ENCODE data around the gene LGALS9C.
A peak's percentile ranks its signal among the peaks of the same experiment; 100 is the strongest.
"Not testable (repeated sequence)": the region's sequence is repeated elsewhere in the genome, so short reads cannot be mapped to it uniquely, and the experiment has no call there.

The LGALS9C gene

DNA sequence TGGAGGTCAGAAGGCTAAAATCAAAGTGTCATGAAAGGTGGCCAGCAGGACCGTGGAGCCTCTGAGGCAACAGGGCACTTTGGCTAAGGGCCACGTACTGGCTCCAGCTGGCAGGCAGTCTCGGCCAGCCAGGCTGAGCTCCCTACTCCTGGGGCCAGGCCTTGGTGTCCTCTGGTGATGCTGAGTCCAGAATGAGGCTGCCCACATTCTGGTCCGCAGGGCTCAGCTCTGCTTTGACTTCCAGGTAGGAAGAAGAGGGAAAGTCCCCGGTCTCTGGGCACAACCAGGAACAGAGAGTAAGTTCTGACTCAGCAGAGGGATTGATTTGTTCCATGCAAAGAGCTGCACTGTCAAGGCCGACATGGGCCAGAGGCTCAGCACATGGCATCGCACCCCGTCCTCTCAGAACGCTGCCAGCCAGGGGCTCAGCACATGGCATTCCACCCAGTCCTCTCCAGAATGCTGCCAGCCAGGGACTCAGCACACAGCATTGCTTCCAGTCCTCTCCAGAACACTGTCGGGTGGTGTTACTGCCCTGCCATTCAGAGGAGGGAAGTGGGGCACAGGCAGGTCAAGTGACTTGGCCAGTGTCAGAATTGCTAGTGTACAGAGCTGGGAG lies 2.5 kb downstream of the LGALS9C start:
- DNase-seq (ENCODE audit: low read depth): not testable (repeated sequence)

DNA sequence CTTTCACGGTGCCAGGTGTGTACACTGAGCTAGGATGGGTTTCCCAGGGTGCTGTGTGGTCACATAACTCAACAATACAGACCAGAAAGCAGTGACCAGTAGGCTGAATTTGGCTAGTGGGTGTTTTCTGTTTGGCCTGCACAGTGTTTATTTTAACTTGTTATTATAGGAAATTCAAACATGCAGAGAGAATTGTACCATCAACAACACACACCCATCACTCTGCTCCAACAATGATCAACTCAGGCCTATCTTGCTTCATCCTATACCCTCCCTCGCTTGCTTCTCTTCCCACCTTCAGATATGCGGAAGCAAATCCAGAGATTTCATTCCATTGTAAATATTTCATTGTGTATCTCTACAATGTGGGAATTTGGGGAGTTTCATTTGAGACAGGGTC lies 5.2 kb downstream of the LGALS9C start:
- DNase-seq (ENCODE audit: low read depth): not testable (repeated sequence)

DNA sequence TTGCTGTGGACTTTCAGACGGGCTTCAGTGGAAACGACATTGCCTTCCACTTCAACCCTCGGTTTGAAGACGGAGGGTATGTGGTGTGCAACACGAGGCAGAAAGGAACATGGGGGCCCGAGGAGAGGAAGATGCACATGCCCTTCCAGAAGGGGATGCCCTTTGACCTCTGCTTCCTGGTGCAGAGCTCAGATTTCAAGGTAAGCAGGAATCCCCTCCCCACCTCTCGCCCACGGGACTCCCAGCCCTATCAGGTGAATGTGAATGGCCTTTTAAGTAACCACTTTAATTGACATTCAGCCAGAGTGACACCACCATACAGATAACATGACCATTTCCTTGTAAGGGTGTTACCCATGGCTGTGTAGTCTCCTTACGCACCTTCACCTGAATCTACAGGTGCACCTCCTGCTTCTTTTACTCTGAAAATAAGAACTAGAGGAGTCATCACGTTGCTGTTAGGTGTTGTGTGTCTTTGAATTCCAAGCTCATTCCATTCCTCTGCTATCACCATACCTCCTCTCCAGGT lies 9.4 kb downstream of the LGALS9C start:
- DNase-seq (ENCODE audit: low read depth): not testable (repeated sequence)

DNA sequence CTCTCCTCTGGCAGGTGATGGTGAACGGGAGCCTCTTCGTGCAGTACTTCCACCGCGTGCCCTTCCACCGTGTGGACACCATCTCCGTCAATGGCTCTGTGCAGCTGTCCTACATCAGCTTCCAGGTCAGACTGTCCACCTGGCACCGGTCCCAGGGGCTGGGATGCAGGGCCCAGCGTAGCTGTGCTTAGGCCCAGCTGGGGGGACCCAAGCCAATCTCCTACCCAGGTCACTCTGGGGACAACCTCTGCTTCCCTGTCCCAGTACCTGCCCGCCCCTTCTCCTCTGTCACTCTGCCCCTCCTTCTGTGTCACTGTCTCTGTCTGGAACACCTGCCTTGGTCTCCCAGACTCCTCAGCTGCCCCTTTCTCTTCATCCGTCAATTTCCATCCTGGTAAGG lies 11.0 kb downstream of the LGALS9C start:
- DNase-seq (ENCODE audit: low read depth): not testable (repeated sequence)

DNA sequence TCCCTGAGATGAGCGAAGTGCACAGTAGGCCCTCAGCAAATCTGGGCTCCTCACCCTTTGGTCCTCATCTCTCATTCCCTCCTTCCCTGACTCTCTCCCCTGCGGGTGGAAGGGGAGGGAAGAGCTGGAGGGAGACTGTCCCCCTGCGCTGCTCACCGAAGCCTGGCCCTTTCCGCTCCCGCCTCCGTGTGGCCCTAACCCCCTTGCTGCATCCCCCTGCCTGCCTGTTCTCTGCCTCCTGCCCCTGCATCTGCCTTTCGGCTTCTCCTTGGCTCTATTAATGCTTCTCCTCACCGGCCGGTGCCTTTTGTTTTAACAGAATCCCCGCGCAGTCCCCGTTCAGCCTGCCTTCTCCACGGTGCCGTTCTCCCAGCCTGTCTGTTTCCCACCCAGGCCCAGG lies 12.0 kb downstream of the LGALS9C start:
- not testable (repeated sequence) for DNase-seq (ENCODE audit: low read depth)

DNA sequence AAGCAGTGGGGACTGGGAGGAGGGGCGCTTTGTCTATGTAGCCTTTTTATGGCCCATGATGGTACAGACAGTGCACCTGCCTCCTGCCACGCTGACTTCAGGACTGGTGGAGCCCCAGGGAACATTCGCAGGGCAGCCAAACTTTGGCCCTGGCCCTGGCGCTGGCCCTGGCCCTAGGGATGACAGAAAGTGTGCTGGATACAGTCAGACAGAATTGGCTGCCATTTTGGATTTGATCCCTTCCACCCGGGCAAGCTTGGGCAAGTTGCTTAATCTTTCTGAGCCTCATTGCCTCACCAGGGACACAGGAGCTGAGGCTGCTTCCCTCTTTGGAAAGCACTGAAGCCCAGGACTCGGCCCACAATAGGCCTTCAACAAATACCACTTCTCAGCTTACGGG lies 13.4 kb downstream of the LGALS9C start:
- not testable (repeated sequence) for DNase-seq (ENCODE audit: low read depth)

DNA sequence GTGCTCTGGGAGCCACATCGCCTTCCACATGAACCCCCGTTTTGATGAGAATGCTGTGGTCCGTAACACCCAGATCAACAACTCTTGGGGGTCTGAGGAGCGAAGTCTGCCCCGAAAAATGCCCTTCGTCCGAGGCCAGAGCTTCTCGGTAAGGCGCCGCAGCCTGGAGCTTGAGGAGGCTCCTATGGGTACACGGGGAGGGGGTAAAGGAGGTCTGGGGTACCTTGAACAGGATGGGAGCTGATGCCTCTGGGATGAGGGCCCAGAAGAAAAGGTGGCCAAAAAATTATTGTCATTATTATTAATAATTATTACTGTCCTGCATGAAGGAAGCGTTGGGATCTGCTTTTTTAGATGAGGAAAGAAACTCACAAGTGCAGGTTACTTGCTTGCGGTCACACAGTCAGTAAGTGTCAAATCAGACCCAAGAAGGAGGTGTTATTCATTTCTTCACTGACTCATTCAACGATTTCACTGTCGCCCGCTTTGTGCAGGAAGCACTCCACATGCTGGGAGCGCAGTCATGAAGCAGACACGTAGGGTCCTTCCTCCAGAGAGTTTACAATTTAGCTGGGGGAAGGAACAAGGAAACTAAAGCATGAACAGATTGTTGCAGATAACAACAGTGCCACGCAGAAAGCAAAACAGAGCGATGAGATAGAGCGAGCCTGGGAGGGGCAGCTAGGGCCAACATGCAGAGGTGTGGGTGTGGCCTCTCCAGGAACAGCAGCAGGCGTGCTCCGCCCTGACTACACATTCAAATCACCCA lies 16.3 kb downstream of the LGALS9C start:
- DNase-seq (ENCODE audit: low read depth): peak; percentile 58

DNA sequence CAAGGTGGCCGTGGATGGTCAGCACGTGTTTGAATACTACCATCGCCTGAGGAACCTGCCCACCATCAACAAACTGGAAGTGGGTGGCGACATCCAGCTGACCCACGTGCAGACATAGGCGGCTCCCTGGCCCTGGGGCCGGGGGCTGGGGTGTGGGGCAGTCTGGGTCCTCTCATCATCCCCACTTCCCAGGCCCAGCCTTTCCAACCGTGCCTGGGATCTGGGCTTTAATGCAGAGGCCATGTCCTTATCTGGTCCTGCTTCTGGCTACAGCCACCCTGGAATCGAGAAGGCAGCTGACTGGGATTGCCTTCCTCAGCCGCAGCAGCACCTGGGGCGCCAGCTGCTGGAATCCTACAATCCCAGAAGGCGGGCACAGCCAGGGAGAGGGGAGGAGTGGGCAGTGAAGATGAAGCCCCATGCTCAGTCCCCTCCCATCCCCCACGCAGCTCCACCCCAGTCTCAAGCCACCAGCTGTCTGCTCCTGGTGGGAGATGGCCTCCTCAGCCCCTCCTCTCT lies 17.7 kb downstream of the LGALS9C start:
- DNase-seq (ENCODE audit: low read depth): not testable (repeated sequence)

DNA sequence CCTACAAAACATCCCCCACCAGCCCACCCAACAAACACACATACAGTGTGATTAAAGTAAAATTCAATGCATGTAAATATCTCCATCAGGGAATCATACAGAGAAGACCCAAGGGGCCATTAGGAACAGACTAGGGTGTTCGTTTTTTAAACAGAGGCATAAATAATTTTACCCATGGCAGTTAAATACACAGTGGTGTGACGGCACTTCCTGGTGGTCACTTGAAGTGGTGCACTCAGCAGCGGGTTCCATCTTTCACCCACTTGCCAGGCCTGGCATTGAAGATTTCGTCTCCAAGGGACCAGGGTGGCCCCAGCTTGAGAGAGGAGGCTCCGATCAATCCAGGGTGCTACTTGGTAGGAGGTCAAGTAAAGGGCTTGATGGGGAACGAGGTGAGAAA lies 20.5 kb downstream of the LGALS9C start:
- DNase-seq (ENCODE audit: low read depth): not testable (repeated sequence)

DNA sequence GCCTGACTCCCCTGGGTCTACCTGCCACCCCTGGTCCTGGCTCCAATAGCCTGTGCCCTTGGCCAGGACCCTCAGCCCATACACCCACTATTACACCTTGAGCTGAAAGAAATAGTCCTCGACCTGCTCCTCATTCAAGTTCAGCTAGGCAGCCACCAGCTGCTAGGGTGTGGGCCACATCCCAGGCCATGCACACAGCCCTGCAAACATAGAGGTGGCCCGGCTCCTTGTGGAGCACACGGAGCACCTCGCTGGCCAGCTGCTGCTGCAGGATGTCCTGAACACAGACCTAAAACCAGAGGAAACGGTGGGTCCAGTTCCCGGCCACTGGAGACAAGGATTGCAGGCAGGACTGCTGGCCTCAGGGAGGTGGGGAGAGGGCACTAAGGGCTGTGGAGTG lies 22.5 kb downstream of the LGALS9C start:
- not testable (repeated sequence) for DNase-seq (ENCODE audit: low read depth)

DNA sequence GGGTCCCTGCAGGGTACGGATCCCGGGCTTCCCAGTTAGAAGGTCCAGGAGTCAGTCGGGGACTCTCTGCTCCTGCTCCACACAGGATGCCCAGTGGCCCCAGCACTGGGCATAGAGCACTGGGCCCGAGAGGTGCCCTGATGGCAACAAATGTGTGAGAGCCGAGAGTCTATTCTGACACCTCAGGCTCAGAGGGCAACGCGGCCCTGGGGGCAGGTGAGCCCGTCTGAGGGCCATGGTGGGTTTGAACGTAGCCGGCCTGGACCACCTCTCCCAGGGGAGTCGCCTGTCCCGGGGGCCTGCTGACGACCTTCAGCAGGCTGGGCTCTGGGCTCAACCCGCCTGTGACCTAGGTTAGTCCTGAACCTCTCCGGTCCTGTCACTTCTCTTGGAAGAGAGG lies 23.2 kb downstream of the LGALS9C start:
- DNase-seq (ENCODE audit: low read depth): not testable (repeated sequence)

DNA sequence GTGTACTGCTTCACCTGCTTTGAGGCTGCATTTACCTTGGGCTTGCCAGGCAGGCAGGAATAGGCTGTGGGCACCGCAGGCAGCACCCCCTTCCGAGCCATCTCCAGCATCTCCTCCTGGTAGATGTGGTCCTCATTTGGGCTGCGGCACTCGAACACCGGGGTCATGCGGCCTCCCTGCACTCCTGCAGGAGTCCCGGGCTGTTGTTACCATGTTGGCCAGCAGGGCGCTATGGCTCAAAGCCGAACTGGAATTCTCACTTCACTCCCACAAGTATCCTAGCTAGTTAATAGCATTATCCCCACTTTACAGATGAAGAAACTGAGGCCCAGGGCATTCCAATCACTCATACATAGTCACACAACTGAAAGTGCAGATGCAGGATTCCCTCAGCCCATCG lies 23.7 kb downstream of the LGALS9C start:
- DNase-seq (ENCODE audit: low read depth): not testable (repeated sequence)

DNA sequence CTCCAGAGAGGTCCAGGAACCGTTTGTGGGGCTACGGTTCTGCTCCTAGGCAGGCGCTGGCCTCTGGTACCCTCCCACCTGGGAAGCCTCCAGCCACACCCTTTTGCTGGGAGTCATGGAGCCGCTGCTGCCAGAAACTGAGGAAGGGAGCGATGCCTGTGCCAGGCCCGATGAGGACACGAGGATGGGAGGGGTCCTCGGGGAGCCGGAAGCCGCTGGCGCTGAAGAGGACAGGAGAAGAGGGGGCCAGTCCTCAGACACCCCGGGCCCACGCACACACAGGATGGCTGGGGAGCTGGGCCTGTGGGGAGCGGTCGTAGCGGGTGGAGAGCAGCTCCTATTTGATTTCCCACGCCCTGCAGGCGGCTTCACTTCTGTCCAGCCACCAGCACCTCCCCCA lies 24.2 kb downstream of the LGALS9C start:
- DNase-seq (ENCODE audit: low read depth): not testable (repeated sequence)

DNA sequence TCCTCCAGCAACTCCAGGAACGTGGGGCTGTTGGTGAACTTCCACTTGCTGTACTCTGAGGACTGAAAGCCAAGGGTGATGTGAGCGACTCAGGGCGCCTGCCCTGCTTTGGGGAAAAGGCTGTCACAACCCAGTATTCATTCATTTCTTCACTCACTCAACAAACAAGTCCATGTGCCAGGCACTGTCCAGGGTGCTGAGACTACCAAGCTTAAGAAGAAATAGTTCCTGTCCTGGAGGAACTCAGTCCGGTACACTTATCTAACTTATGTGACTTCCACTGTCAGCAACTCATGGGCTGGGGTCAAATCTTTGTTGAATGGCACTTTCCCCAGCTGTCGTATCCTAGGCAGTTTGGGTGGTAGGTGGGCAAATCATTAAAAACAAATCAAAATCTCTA lies 26.6 kb downstream of the LGALS9C start:
- DNase-seq (ENCODE audit: low read depth): not testable (repeated sequence)

DNA sequence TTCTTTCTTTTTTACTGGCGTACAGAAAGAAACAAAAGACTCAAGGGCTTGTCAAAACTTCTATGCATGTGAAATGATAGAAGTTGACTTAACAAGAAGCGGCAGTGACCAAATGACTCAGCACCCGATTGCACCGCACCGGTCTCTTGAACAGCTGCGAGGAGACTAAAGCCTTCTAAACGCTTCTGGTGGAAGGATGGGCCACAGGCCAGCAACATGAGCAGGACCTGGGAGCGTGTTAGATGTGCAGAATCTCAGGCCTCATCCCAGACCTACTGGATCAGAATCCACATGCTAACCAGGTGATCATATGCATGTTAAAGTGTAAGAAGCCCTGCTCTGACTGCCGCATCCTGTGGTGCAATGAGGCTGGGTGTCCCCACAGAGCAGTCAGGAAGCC lies 31.1 kb downstream of the LGALS9C start:
- DNase-seq (ENCODE audit: low read depth): not testable (repeated sequence)

DNA sequence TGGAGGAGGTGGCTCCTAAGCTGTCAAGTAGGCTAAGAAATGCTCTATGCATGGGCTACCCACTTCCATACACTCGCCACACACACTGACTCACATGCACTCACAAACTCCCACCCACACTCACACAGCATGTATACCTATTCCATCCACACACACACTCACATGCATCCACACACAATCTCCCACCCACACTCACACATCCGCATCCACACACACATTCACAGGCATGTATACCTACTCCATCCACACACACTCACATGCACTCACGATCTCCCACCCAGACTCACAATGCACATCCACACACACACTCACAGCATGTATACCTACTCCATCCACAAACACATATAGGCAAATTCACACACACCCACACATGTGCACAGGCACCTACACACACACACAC lies 32.1 kb downstream of the LGALS9C start:
- not testable (repeated sequence) for DNase-seq (ENCODE audit: low read depth)

DNA sequence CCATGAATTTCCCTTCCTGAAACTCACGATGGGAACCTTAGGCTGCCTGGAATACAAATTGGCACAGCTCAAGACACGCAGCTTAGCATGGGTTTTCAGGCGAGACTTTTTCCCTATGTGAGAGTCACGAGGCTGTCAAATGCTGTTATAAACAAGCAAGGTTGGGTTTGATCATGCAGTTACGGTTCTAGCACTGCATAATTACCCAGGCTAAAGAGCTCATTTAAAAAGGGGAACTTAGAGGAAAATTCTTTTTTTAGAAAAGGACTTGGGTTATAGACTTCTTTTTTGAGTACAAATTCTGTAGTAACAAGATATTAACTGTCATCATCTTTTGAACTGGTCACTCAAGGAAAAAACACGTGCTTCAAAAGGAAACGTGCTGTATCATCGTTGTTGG lies 44.5 kb downstream of the LGALS9C start:
- not testable (repeated sequence) for DNase-seq (ENCODE audit: low read depth)

DNA sequence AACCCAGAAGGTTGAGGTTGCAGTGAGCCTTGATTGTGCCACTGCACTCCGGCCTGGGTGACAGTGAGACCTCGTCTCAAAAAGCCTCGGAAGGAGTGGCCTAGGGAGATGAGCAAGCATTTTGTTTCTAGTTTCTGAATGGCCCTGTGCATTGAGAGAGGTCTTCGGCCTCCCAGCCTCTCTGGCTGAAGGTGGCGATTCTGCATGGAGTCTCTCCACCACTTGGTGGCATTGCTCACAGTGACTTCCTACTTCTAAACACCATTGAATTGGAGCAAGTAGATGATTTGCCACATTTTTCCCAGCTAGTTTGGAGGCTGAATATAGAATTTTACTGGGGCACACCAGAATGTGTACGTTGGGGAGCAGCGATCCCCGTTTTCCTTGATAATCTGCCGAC lies 48.4 kb downstream of the LGALS9C start:
- DNase-seq (ENCODE audit: low read depth): not testable (repeated sequence)

DNA sequence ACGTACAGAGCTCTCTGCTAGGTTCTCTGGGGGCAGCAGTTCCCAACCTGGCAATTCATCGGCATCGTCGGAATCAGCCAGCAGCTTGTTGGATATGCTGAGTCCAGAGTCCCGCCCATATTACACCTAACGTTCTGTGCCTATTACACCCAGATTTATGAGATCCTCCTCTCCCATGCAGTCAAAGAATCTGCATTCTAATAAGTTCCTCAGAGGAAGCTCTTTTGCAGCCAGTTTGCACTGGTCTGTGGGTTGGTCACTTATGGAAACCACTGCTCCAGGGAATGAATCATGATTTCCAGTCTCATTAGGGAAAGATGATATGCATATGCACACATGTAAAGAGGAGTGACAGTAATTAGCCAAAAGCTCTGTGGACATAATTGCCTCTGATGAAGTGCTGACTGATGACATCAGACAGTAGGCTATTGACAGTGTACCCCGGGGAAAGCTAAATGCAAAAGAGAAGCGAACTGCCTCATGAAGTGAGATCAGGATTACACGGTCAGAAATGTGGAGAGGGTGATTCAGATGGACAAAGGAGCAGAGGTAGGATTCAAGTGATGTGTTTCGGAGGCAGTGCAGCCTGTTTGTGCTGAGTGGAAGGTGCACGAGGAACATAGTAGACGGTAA lies 49.7 kb downstream of the LGALS9C start:
- DNase-seq (ENCODE audit: low read depth): not testable (repeated sequence)

DNA sequence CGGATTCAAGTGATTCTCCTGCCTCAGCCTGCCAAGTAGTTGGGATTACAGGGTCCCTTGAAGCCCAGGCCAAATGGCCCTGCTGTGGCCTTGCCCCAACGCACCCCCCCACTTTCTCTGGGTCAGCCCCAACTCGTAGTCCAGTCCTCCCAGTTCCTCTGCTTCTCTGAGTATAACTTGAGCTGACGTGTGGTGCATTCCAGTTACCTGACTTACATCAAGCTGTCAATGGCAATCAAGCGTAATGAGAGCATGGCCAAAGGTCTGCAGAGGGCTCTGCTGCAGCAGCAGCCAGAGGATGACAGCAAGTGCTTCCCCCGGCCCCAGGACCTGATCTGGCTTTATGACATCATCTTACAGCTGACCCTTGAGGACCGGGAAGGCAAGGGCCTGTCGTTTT lies 50.8 kb downstream of the LGALS9C start:
- not testable (repeated sequence) for DNase-seq (ENCODE audit: low read depth)

DNA sequence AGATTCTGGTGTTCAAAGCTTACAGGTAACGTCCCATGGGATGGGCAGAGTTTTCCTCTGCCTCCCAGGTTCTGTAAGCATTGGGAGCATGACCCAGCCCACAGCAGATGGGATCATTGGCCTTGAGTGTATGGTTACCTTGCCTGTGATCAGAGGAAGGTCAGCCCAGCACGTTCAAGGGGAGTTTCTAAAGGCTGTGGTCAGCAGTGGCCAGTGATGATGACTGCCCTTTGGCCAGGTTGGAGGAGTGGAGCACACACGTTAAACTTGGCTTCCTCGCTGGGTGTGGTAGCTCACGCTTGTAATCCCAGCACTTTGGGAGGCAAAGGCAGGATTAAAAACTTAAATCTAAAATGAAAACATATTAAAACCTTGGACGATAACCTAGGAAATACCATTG lies 51.8 kb downstream of the LGALS9C start:
- not testable (repeated sequence) for DNase-seq (ENCODE audit: low read depth)

DNA sequence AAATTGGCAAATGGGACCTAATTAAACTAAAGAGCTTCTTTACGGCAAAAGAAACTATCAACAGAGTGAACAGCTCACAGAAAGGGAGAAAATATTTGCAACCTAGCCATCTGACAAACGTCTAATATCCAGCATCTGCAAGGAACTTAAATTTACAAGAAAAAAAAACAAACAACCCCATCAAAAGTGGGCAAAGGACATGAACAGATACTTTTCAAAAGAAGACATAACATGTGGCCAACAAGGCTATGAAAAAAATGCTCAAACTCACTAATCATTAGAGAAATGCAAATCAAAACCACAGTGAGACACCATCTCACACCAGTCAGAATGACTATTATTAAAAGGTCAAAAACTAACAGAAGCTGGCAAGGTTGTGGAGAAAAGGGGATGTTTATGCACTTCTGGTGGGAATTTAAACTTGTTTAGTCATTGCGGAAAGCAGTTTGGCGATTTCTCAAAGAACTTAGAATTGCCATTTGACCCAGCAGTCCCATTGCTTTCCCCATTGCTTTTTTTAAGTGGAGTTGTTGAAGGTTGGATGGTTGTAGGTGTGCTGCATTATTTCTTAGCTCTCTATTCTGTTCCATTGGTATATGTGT lies 52.4 kb downstream of the LGALS9C start:
- not testable (repeated sequence) for DNase-seq (ENCODE audit: low read depth)
